ENCODE results near the gene GPR39. TPM values are rescaled to one million over a fixed set of nuclear protein-coding genes. Genes with fewer than 3 reads are reported as not detected.

The GPR39 gene
- total and polyA plus RNA-seq, 2 donors (not counting 1 experiment from before 2014, with no cell fraction given), result not detected

- no peaks in the 10 kb centered on the region for H4K20me1 ChIP-seq (ENCODE audit: control insufficient read depth, insufficient read depth, low read length, poor library complexity, severe bottlenecking)
- no peak overlapping the region for H3K9ac ChIP-seq (ENCODE audit: low read length)
- no peak overlapping the region for H3K27ac ChIP-seq (ENCODE audit: low read length in 2 of 2)
- 88% methylated on average over 1 of the region's 4 CpGs for WGBS (ENCODE audit: insufficient coverage)
- no peaks in the 10 kb centered on the region for H3K27me3 Mint-ChIP-seq
- no peak overlapping the region for H3K27ac Mint-ChIP-seq
- ChIA-PET CTCF (interaction anchor here (2.6 kb wide), 1 partner anchor 1301 kb away, joined by 8 read pairs; no protein-coding TSS in a partner anchor), POLR2A (no interaction called here)
- H3K4me3 Mint-ChIP-seq, result no peak overlapping the region
- ATAC-seq (ENCODE audit: low read depth) (no peak), DNase-seq (no peak)
- no peak overlapping the region for H3K4me3 ChIP-seq (ENCODE audit: control extremely low read depth in 1 of 5, extremely low read depth in 1 of 5, insufficient read depth in 1 of 5, low read depth in 2 of 5, low read length in 4 of 5)
- H3K36me3 ChIP-seq (replicated peaks in 1 of 2; ENCODE audit: control extremely low read depth in 1 of 2, control insufficient read depth in 1 of 2, extremely low read depth in 1 of 2, insufficient read depth in 2 of 2, low read length in 1 of 2), result no peaks in the 10 kb centered on the region
- H3K4me2 ChIP-seq (replicated peaks; ENCODE audit: low read depth, low read length, poor library complexity, severe bottlenecking), result no peak overlapping the region
- no peak overlapping the region for H2AFZ ChIP-seq (ENCODE audit: insufficient read depth, low read depth, low read length, poor library complexity, severe bottlenecking)
- no peaks in the 10 kb centered on the region for H3K4me1 Mint-ChIP-seq
- no peaks in the 10 kb centered on the region for H3K79me2 ChIP-seq (ENCODE audit: control insufficient read depth, insufficient read depth, low read length)
- H3K9me3 ChIP-seq (ENCODE audit: control extremely low read depth in 1 of 3, control insufficient read depth in 2 of 3, insufficient read depth in 1 of 3, low read length in 2 of 3), result peaks cover 0 to 17% (median 0%) of the 10 kb centered on the region in 3 donors
- TF ChIP-seq EZH2 (IDR thresholded peaks at IDR 0.05; ENCODE audit: borderline replicate concordance, insufficient read depth, low read depth, low read length, poor library complexity, severe bottlenecking), result no peak
- TF ChIP-seq, protein P1, sequence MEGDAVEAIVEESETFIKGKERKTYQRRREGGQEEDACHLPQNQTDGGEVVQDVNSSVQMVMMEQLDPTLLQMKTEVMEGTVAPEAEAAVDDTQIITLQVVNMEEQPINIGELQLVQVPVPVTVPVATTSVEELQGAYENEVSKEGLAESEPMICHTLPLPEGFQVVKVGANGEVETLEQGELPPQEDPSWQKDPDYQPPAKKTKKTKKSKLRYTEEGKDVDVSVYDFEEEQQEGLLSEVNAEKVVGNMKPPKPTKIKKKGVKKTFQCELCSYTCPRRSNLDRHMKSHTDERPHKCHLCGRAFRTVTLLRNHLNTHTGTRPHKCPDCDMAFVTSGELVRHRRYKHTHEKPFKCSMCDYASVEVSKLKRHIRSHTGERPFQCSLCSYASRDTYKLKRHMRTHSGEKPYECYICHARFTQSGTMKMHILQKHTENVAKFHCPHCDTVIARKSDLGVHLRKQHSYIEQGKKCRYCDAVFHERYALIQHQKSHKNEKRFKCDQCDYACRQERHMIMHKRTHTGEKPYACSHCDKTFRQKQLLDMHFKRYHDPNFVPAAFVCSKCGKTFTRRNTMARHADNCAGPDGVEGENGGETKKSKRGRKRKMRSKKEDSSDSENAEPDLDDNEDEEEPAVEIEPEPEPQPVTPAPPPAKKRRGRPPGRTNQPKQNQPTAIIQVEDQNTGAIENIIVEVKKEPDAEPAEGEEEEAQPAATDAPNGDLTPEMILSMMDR (IDR thresholded peaks at IDR 0.05), result no peak
- H3K9me3 Mint-ChIP-seq (ENCODE audit: insufficient read depth), result peaks cover 3% of the 10 kb centered on the region
- no peaks in the 10 kb centered on the region for H3K27me3 ChIP-seq (replicated peaks in 1 of 4; ENCODE audit: control extremely low read depth in 1 of 4, control insufficient read depth in 3 of 4, insufficient read depth in 4 of 4, low read length in 3 of 4)
- intact Hi-C loops (cut with micrococcal nuclease), result no loop called here
- no peaks in the 10 kb centered on the region for H3K4me1 ChIP-seq (ENCODE audit: control insufficient read depth in 2 of 2, insufficient read depth in 2 of 2, low read length in 2 of 2)
Observed at GRCh38 chr2:132542953-132543569, 126.5 kb downstream of the GPR39 start.

DNA sequence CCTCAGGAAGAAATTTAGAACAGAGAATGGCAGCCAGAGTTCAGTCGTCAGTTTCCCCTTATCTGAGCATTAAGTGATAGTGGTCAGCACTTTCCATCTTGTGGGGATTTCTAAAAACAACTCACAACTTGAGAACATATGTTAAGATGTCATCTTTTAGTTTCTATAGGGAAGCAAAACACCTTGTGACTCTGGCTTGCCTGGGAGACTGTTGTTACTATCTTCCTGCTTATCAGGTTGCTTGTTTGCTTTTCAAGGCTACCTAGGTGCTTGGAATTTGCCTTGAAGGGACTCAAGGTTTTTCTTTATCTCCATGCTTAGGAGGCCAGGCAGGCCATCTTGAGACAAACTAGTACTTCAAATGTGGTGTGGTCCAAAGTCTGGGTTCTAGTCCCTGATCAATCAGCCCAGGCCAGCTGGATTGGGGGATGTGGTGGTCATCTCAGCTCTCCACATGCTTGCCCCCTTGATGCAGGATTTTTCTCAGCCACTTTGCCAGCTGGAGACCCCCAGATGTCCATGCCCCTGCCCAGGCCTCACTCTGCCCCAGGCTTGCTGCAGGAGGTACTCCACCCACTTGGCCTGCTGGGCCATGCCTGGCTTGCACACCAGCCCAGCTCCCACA lies 127.5 kb downstream of the GPR39 start:
- H3K9me3 Mint-ChIP-seq (ENCODE audit: insufficient read depth), result peaks cover 3% of the 10 kb centered on the region
- H3K4me1 ChIP-seq (ENCODE audit: control insufficient read depth in 2 of 2, insufficient read depth in 2 of 2, low read length in 2 of 2), result no peaks in the 10 kb centered on the region
- CTCF ChIA-PET, result interaction anchor here (1.3 kb wide), 1 partner anchor 1236 kb away, joined by 4 read pairs; no protein-coding TSS in a partner anchor
- H3K9me3 ChIP-seq (ENCODE audit: control extremely low read depth in 1 of 3, control insufficient read depth in 2 of 3, insufficient read depth in 1 of 3, low read length in 2 of 3), result peaks cover 0 to 7% (median 0%) of the 10 kb centered on the region in 3 donors
- intact Hi-C loops (cut with micrococcal nuclease), result no loop called here
- ATAC-seq (ENCODE audit: low read depth), result no peak
- no peaks in the 10 kb centered on the region for H3K4me1 Mint-ChIP-seq
- no CpG with 5 or more reads among the region's 1 CpG for WGBS (ENCODE audit: insufficient coverage)
- H3K27me3 Mint-ChIP-seq, result no peaks in the 10 kb centered on the region
- no peak overlapping the region for H3K27ac Mint-ChIP-seq
- H3K9ac ChIP-seq (ENCODE audit: low read length), result no peak overlapping the region
- no peak overlapping the region for H3K4me3 Mint-ChIP-seq
- TF ChIP-seq, protein P1 (IDR thresholded peaks at IDR 0.05), result no peak
- no peak for TF ChIP-seq EZH2 (IDR thresholded peaks at IDR 0.05; ENCODE audit: borderline replicate concordance, insufficient read depth, low read depth, low read length, poor library complexity, severe bottlenecking)
- H4K20me1 ChIP-seq (ENCODE audit: control insufficient read depth, insufficient read depth, low read length, poor library complexity, severe bottlenecking), result no peaks in the 10 kb centered on the region
- no peaks in the 10 kb centered on the region for H3K27me3 ChIP-seq (replicated peaks in 1 of 4; ENCODE audit: control extremely low read depth in 1 of 4, control insufficient read depth in 3 of 4, insufficient read depth in 4 of 4, low read length in 3 of 4)
- no peak overlapping the region for H2AFZ ChIP-seq (ENCODE audit: insufficient read depth, low read depth, low read length, poor library complexity, severe bottlenecking)
- no peaks in the 10 kb centered on the region for H3K36me3 ChIP-seq (replicated peaks in 1 of 2; ENCODE audit: control extremely low read depth in 1 of 2, control insufficient read depth in 1 of 2, extremely low read depth in 1 of 2, insufficient read depth in 2 of 2, low read length in 1 of 2)
- POLR2A ChIA-PET, result no interaction called here
- H3K79me2 ChIP-seq (ENCODE audit: control insufficient read depth, insufficient read depth, low read length), result no peaks in the 10 kb centered on the region
- H3K4me2 ChIP-seq (replicated peaks; ENCODE audit: low read depth, low read length, poor library complexity, severe bottlenecking), result no peak overlapping the region
- no peak overlapping the region for H3K27ac ChIP-seq (ENCODE audit: low read length in 2 of 2)
- H3K4me3 ChIP-seq (ENCODE audit: control extremely low read depth in 1 of 5, extremely low read depth in 1 of 5, insufficient read depth in 1 of 5, low read depth in 2 of 5, low read length in 4 of 5), result no peak overlapping the region
- DNase-seq, result no peak

Data from B cell (primary cell).